IPS DF 19.7 (cell line): ENCODE measurements around the gene CACNA1C.

Experiments used
- DNase-seq: peaks from one replicate; pipeline ENCODE4 v3.0.0-alpha.2; 2013; ENCODE audit warnings: low read depth, low spot score

CACNA1C gene

DNA sequence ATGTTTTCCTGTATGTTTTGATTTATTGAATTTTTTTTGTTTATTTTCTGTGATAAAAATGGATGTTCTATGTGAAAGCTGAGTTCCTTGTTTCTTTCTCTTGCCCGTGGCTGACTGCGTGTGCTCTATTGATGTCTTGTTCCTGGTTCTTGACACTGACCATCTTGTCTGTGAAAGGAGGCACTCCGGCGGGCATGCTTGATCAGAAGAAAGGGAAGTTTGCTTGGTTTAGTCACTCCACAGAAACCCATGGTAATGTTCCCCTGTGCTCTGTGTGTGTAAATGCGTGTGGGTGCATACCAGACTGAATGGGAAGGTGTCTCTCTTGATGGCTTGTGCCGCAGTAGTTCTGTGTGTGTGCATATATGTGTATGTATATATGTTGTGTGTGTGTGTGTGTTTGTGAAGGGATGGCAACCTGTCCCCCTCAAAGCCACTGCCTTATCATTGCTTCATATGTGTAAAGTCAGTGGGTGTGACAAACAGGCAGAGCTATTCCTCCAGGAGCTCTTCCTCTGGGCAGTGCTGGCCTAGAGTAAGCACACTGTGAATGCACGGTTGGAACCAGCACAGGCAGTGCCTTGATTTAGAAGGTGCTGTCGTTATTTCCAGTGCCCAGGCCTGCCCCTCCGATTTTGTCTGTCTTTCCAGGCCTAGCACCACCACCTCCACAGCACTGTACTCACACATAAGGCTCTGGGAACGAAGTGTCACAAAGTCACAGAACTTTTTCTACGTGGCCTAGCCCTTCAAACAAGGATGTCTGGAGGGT is 494.7 kb downstream of the CACNA1C start:
- DNase-seq, result no peak

DNA sequence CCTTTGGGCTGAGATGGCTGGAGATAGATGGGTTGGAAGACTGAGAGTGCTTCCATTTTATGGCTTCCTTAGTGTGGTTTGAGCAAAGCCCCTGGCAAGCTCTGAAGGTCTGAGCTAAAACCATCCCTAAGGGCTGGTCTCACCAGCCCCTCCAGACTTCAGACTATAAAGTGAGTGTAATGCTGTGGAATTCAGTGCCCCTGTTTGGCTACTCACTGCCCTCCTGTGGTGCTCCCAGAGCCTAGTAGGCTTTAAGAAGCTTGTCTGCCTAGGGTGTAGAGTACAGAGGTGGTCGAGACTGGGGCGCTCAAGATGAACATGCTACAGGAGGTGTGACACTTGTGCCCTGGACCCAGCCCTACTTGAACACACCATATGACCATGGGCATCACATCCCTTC is 495.3 kb downstream of the CACNA1C start:
- no peak for DNase-seq

DNA sequence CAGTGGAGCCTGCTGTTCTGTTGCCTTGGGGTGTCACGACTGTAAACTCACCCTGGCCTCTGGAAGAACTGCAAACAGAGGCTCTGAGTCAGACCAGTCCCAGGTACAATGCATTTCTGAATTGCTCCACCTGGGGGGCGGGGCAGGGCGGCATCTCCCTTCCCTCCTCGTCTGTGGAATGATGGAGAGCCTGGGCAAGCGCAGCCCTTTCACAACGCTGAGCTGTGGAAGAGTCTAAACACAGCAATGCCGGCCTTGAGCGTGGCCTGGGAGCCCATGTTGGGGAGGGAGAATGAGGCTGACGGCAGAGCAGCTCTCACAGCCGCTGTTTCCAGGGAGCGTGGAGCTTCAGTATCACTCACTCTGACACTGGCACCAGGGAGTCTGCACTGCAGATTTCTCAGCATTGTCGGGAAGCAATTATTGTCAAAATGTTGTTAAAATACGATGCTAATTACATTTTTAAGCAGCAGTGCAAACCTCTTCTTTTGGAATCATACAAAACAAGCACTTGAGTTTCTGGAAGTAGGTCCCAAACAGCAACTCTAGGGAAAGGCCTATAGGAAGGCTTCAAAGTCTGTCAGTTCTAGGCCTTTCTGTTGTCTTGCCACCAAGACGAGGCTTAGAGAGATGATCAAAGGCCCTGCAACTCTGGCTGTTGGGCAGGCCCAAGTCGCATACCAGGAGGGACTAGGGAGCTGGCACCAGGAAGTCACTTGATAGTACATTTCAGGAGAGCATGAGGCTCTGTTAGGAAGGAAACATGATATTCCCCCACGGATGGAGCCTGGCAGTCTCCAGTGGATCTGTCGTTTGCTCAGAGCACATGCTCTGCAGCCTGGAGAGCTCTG is 498.0 kb downstream of the CACNA1C start:
- DNase-seq, result no peak

DNA sequence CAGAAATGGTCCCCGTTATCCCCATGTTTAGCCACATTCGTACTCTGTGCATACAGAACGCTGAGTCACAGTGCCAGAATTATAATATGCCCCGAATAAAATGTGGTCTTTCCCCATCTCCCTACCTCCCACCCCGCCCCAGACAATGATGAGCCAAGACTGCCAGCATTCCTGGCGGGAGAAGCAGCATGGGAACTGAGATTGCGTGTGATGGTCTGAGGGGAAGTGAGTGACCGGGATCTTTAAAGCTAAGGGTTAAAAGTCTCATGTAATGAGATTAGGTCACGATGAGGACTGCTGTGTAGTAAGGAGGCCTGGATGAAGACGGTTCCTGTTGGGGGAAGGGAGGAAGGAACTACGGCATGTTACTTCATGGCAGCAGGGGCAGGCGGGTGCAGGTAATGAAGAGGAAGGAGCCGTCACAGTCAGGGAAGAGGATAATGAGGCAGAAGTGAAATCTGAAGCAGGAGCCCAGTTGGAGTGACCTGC is 498.7 kb downstream of the CACNA1C start:
- no peak for DNase-seq

DNA sequence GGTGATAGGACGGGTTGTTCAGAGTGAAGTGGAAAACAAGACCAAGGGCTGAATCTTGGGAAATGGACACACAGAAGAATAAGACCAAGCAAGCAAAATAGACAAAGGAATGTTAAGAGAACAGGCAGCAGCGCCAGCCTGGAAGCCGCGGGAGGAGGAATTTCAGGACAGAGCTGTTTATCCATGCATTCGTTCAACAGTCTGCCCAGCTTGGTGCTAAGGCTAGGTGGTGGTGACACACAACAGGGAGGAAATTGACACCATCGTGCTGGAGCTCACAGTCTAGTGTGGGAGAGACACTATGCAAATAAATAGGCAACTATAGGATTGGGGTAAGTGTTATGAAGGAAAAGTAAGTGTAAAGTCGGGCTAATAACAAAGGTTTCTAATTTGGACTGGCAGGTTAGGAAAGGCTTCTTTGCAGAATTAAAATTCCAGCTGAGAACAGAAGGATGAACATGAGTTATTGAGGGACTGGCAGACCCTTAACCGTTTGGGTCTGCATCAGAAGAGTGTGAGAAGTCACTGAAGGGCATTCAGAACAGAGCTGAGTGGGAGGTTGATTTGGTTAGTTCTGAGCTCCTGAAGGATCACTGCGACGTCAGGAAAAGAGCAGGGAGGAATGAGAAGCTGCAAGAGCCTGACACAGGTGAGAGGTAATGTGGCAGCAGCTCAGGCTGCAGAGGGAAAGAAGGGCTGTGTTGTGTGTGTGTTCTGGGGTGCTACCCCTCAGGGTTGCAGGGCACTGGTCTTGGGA is 499.4 kb downstream of the CACNA1C start:
- DNase-seq, result no peak

DNA sequence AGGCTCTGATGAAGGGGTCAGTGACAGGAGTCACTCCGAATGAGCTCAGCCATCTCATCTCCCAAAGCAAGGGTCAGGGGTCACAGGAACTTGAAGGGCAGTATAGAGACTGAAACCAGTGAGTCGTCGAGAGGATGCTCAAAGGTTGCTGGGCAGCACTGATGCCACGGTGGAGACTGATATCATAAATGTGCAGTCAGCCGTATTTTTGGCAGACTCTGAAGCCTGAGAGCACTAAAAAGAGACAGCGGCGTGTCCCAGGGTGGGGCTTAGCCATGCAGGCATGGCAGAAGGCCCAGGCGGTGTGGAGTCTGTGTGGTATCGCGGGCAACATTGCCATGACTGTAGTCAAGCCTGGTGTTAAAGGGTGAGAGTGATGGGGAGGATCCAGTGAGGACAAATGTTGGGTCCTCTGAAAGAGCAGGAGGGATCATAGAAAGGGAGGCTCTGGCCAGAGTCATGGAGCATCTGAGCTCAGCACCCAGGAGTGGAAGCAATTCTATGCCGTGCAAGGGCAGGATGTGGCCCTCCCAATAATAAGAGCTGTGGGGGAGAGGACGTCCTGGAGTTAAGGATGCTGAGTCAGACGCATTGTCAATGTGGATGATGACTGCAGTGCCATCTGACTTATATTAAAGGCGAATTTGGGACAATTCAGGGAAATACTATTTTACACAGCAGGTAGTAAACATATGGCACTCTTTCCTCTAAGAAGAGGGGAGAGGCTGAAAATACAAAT is 500.8 kb downstream of the CACNA1C start:
- no peak for DNase-seq

DNA sequence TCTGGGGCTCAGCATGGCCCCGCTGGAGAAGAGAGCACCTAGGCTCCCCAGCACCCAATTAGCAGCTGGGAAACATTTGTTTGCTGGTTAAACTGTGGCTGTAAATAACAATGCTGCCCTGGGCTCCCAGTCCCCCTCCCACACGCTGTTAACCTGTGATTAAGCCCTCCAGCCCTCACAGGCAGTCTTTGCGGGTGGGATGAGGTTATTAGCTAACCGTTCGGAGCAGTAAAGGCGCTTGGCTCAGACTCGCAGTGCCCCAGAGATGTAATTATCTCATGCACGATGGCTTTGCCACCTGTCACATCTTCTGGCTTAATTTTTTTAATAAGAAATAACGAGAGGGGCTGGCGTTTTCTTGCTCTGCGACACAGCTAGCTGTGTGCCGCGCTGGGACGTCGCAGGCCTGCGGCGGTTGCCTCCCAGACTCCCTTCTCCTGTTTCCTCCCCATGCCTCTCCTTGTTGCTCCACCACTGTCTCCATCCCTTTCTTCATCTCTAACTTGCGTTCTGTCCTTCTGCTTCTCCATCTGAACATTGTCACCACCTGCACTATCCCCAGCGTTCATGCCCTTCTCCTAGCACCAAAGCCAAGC is 502.8 kb downstream of the CACNA1C start:
- no peak for DNase-seq

DNA sequence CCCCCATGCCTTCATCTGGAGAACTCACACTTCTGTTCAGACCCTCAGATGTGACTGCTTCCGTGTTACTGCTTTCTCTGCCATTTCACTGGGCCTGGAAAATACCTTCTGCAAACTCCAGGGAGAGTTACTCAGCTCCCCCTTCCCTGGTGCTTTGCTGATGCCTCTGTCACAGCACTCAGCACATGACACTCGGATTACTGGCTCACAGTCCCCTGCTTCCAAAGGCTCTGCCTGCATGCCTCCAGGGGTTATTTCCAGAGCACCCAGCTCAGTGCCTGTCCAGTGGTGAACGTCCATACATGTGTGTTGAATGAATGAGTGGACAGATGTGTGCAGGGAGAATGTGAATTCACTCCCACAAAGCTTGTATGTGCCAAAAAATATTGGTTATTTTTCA is 504.8 kb downstream of the CACNA1C start:
- no peak for DNase-seq

DNA sequence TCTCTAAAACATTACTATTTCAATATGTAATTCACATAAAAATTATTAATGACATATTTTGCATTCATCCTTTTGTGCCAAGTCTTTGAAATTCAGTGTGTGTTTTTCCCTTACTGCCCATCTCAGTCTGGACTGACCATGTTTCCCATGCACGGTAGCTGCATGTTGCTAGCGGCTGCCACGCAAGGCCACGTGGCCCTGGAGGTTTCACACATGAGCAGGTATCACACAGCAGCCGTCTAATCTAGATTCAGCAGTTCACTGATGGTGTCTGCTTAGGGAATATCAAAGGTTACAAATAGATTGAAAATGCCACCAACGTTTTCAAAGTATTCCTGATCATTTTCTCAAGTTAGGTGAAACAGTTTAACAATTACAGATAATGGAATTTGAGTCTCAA is 507.1 kb downstream of the CACNA1C start:
- no peak for DNase-seq

DNA sequence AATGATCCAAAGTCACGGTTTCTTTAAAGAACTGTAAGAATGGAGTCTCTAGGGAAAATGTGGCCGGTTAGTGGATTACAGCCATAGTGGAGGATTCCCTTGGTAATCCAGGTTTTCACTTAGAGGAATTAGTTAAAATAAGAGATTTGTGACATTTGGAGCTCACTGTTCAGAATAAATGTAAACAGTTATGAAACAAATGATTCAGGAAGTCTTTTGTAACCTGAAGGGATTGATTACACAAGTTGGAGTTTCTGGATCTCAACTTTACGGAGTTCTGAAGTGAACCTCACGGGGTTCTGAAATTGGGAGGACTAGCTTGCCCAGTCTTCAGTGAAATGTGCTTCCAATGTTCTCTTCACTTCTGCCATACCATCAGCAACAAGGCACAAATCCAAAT is 507.6 kb downstream of the CACNA1C start:
- DNase-seq, result no peak

DNA sequence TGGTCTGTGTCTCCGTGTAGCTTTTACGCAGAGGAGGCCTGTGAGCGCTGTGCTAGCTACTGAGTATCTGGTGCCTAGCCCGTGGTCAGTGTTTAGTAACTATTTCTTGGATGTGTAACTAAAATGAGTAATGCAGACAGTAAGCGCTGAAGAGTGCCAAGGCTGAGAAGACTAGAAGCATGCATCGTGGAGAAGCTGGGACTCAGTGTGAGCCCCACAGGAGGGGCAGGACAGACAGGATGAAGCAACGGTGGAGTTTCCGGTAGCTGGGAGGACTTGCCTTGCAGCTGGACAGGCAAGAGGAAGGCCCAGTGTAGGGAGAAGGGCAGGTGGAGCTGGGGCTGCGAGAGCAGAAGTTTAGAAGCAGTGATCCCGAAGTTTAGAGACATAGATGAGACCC is 508.6 kb downstream of the CACNA1C start:
- no peak for DNase-seq

DNA sequence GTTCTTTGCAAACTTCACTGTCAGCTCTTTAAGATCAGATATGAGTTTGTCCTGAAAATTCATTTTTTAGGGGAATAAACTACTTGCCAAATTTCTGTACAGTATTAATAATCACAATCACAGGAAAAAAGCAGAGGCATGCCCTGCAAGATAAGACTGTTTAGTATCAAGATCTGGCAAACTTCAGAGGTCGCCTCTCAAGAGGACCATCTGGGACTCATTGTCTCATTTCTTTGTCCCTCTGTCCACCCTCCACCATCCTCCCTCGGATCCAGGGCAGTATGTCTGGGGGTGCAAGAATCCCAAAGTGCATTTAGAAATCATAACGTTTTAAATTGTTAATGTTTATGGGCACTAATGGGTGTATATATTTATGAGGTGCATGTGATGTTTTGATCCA is 509.6 kb downstream of the CACNA1C start:
- no peak for DNase-seq

DNA sequence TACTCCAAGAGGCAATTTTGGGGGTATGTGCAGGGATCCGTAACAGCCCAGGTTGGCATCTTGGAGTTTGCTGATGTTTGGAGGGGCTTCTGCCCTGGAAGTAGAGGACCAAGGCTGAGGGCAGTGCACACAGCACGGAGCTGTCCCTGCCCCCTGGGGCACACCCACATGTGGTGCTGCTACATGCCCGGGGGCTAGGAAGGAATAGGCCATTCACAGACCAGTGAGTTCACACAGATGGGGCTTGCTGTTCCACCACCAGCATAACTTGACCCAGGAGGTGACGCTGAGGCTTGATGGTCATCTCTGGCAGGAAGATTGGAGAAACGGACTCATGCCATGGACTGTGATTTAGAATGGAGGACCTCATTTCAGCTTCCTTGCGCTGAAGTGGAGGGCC is 510.9 kb downstream of the CACNA1C start:
- DNase-seq, result no peak

DNA sequence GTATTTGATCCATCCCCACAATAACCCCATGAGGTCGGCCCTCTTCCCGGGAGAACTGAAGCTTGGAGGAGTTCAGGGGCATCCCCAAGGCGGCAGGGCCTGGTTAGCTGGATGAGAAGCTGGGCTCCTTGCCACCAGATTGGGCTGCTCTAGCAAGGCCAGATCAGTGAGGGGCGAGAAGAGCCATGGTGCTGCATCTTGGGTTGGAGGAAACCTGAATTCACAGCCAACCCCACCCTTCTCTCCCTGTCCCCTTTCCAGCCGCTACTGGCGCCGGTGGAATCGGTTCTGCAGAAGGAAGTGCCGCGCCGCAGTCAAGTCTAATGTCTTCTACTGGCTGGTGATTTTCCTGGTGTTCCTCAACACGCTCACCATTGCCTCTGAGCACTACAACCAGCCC is 513.4 kb downstream of the CACNA1C start:
- no peak for DNase-seq

DNA sequence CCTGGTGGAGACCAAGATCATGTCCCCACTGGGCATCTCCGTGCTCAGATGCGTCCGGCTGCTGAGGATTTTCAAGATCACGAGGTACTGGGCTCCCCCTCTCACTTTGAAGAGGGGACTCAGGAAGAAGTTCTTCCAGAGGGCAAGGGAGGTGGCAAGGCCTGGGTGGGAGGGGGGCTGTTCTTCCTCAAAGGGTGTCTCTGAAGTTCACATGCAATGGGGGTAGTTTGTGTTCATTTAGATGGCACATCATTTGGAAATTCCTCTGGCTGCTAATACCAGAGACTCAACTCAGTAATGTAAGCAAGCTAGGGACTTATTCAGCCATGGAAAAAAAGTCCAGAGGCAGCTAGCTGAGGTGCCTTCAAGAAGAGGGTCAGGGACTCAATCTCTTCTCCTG is 514.9 kb downstream of the CACNA1C start:
- DNase-seq, result no peak

DNA sequence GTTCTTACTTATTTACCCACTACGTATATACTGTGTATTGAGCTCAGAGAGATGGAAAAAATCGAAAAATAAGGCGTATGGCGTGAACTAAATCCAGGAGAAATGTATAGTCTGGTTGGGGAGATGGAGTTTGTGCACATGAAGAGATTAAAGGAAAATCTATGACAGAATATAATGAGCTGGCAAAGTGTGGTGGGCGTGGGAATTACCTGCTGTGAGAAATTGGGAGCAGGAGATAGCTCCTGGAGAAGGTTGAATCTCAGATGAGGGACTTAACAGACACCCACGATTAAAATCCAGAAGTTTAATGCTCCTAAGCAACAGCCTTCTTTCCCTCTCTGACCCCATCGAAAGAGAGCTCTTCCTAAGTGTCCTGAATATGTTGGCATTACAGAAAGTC is 517.8 kb downstream of the CACNA1C start:
- DNase-seq, result no peak

DNA sequence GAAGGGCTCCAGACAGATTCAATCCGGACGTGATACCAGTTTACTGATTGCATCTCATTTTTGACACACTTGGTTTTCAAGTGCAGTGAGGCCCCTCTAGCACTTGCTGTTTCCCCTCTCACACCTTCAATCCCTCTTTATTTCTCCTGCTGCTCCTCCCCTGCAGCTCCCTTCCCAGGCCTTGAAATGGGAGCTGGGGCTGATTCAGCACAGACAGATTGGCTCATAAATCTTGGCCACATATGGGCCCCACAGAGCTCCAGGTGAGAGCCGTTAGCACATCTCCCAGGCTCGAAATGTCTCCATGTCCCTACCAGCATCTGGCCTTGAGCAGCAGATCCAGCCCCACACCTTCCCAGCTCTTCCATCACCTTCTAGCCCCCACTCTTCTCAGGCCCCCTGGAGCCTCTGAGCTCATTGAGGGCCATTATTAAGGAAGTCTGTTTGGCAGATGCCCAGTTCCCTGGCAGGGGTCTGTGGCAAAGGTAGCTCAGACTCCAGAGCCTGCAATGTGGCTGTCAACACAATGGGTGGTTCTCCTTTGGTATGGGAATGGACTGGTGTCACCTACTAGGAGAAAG is 521.7 kb downstream of the CACNA1C start:
- no peak for DNase-seq

DNA sequence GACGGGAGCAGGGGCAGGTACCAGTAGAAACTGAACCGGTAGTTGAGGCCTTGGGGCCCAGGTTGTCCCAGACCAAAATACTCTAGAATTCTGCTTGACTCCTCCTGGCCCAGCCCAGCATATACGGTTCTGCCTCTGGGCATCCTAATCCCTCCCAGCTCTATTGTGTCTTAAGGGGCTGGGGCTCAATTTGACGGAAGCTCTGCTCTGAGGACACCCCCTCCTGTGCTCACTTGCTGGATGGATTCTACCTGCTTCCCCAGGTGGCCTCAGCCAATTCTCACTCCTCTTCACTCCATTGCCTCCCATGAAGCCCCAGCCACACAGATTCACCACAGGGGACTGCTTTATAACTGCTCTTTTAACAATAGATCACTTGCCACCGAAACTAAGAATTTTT is 522.5 kb downstream of the CACNA1C start:
- no peak for DNase-seq

DNA sequence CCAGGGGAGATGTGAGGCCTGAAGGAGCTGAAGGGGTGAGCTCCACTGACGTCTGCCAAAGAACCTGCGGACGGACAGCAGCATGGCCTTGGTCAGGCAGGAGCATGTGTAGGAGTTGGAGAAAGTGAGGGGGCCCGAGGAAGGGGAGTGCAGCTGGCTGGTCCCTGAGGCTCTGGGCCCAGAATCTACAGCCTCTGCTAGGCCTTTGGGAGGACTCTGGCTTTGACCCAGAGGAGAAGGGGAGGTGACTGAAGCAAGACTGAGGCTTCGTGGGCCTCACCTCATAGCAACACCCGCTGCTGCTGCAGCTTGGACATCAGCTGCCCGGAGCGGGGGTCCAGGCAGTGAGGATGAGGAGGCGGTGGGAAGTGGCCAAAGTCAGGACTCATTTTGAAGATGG is 525.4 kb downstream of the CACNA1C start:
- DNase-seq, result no peak

DNA sequence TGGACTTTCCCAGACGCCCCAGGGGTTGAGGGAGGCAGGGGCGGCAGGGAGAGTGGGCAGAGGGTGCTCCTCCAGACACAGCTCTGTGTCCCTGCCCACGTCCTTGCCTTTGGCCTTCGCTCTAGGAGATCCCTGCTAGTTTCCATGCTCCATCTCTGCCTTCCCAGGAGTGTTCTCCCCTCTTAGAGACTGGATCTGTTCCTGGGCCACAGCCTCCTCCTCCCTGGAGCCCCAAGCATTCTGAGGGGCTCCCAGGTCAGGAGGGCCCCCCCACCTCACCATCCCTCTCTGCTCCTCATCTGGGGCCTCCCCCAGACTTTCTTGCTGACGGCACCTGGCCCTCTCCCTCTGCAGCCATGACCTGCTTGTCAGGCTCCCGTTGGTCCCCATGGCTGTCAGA is 526.0 kb downstream of the CACNA1C start:
- DNase-seq, result no peak

DNA sequence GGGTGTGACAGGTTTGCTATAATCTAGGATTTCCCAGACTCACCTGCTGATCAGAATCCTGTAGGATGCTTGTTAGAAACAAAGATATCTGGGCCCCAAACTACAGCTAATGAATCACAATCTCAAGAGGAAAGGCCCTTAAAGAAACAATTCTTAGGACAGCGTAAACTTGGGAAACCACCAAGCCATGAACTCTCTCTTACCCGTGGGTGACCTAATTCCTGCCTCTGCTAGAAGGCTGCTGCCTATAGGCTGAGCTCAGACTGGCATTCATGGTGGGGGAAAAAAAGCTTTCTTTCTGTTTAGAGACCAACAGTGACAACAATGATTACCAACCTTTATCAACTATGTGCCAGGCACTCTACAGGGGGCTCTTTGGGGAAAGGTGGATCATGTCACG is 528.0 kb downstream of the CACNA1C start:
- DNase-seq, result no peak
